Cardiac fibroblast (primary cell): ENCODE data around the gene INPP5B.

ENCODE experiments used
- DNase-seq, 2 donors: peaks; one replicate each; pipeline versions ENCODE4 v3.0.0 to v3.0.0-alpha.2; 2010; ENCODE audit warnings: low read depth in 2 of 2
- H3K4me3 ChIP-seq, 2 donors: replicated peaks in 1 of 2; 1 replicate in 1 of 2; 2 replicates in 1 of 2; pipeline ENCODE4 v1.5.1; 2011; ENCODE audit warnings: low read depth in 2 of 2, low read length in 2 of 2, mild to moderate bottlenecking in 2 of 2, moderate library complexity in 1 of 2
- TF ChIP-seq, protein P1 (sequence below): IDR thresholded peaks from one replicate; pipeline ENCODE4 v1.5.1; 2011; ENCODE audit warnings: low read depth, mild to moderate bottlenecking, low read length, inconsistent platforms

The INPP5B gene

DNA sequence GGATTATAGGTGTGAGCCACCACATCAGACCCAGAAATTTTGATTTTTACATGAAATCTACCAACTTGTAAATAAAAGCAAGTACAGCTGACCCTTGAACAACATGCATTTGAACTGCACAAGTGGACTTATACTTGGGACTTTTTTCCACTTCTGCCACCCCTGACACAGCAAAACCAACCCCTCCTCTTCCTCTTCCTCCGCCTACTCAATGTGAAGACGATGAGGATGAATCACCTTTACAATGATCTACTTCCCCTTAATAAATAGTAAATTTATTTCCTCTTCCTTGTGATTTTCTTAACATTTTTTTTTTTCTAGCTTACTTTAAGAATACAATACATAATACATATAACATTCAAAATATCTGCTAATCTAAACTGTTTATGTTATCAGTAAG lies 121.3 kb downstream of the INPP5B start:
- no peak overlapping the region for H3K4me3 ChIP-seq
- TF ChIP-seq, protein P1, sequence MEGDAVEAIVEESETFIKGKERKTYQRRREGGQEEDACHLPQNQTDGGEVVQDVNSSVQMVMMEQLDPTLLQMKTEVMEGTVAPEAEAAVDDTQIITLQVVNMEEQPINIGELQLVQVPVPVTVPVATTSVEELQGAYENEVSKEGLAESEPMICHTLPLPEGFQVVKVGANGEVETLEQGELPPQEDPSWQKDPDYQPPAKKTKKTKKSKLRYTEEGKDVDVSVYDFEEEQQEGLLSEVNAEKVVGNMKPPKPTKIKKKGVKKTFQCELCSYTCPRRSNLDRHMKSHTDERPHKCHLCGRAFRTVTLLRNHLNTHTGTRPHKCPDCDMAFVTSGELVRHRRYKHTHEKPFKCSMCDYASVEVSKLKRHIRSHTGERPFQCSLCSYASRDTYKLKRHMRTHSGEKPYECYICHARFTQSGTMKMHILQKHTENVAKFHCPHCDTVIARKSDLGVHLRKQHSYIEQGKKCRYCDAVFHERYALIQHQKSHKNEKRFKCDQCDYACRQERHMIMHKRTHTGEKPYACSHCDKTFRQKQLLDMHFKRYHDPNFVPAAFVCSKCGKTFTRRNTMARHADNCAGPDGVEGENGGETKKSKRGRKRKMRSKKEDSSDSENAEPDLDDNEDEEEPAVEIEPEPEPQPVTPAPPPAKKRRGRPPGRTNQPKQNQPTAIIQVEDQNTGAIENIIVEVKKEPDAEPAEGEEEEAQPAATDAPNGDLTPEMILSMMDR: no peak
- DNase-seq: no peak

DNA sequence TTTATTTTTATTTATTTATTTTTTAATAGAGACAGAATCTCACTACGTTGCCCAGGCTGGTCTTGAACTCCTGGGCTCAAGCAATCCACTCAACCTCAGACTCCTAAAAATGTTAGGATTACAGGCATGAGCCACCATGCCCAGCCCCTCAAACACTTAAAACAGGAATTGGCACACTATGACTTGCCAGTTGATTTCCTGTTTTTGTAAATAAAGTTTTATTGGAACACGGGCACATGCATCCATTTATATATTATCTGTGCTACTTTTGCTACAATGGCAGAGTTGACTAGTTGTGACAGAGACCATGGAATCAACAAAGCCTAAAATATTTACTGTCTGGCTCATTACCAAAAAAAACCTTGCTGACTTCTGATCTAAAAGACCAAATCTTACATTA lies 122.9 kb downstream of the INPP5B start:
- DNase-seq: no peak
- TF ChIP-seq, protein P1: no peak
- no peak overlapping the region for H3K4me3 ChIP-seq

DNA sequence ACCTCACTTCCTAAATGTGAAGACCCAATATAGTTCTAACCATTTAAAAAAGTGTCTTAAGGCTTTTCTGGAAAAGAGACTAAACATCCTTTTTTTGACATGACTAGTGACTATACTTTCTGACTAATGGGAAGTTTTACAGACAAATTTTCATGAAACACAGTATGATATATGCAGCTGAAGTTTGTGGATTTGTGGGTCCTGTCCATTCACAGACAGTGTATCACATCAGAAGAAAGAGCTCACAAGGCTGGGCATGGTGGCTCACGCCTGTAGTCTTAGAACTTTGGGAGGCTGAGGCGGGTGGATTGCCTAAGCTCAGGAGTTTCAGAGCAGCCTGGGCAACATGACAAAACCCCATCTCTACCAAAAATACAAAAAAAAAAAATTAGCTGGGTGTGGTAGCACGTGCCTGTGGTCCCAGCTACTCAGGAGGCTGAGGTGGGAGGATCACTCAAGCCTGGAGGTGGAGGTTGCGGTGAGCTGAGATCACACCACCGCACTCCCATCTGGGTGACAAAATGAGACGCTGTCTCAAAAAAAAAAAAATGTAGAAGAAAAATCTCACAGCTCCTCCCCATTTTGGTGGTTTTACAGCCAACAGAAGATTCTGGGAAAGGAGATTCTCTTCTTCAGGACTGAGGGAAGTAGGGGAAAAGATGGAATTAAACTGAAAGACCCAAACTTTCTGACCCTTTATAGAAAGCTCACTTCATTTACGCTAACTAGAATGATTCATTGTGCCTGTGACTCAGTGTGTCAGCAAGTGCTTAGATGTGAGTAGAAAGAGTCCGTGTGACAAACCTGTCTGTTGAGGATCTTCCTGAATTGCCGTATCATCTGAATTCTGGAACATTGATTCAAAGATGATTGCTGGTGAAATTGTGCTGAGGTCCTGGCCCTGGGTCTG lies 123.7 kb downstream of the INPP5B start:
- no peak overlapping the region for H3K4me3 ChIP-seq
- TF ChIP-seq, protein P1: no peak
- peak in 1 of 2 donors; percentile 58 for DNase-seq

DNA sequence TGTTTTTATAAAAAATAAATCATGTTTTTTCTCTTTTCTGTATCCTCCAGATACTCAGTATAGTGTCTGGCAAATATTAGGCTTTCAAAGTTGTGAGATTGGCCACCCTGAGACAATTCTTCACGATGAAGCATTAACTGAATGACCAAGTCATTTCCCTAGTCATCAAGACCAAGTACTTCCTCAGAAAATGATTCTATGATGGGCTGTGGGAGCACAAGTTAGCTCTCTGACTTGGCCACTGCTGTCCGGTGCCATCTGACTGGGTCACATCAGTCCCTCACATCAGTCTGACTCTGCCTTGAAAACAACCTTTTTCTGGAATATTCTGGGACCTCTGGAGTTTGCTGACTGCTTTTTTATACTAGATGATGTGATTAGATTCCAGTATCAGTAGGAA lies 125.4 kb downstream of the INPP5B start:
- no peak overlapping the region for H3K4me3 ChIP-seq
- TF ChIP-seq, protein P1: no peak
- DNase-seq: no peak

DNA sequence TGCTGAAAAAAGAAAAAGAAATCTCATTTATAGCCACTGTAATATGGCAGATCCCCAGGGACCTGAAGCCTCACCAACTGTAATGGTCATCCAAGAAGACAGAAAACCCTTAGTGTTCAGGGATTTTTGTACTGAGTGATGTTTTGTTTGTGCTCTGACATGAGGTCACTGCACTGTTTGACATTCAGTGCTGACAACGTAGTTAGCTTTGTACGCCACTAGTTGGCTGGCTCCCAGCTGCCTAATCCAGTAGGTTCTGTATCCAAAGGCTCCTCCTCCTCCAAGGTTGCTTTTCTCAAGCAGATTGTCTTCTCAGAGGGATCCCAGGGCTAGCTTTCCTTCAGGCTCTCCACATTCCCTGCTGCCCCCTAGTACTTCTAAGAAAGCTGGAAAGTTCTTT lies 129.4 kb downstream of the INPP5B start:
- peak in 1 of 2 donors; percentile 30 for DNase-seq
- H3K4me3 ChIP-seq: no peak overlapping the region
- TF ChIP-seq, protein P1: no peak

DNA sequence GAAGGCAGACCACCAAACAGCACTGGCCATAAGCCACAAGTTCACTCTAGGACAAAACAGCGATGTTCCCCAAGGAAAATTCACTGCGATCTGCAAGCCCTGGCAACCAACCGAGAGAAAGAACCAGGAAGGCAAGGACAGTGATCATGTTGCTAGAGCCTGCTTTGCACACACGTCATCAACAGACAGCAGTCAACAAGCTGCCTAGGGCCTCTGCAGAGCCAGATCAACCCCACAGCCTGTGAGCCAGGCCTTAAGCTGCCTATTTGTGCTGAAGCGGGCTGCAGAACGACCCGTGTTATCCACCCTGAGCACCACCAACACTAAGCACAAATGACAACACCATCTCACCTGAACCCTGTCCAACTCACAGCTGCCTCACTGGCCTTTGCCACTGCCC lies 132.6 kb downstream of the INPP5B start:
- DNase-seq: no peak
- TF ChIP-seq, protein P1: no peak

More for the DNA sequence above, 132.6 kb downstream of the INPP5B start:
- no peak overlapping the region for H3K4me3 ChIP-seq
